Endothelial cell of umbilical vein (primary cell): Measurements from ENCODE around the gene DHRS12. TPM values are rescaled to one million over a fixed set of nuclear protein-coding genes. Genes with fewer than 3 reads are reported as not detected.

Experiments
- BruUV-seq: library from RNA; stranded (reverse); fragments of 400-500 nt; replicated peaks from 2 replicates; lab custom pipeline; 2021; lab: Mats Ljungman, UMichigan
- CTCF ChIA-PET: fragments of 300-600, 350-600 bp; sonication (Branson Sonifier 250); formaldehyde crosslinking; loops from one replicate; lab custom pipeline; 2021; ENCODE audit warnings: antibody characterized with exemption, inconsistent platforms; lab: Charles Lee
- POLR2A ChIA-PET: fragments of 300-600, 350-600 bp; sonication (Branson Sonifier 250); formaldehyde crosslinking; loops from one replicate; lab custom pipeline; 2021; ENCODE audit warnings: antibody characterized with exemption, inconsistent platforms; lab: Charles Lee
- DNase-seq: peaks from one replicate; pipeline ENCODE4 v3.0.0-alpha.2; 2011; ENCODE audit warnings: low read depth, low spot score
- FAIRE-seq: peaks from 2 replicates; lab custom pipeline; 2011; peaks lifted over from hg19 to GRCh38; lab: Jason Lieb, UNC
- H2AFZ ChIP-seq: 2 replicates; pipeline ENCODE4 v1.6.0; 2012; ENCODE audit warnings: low read depth, low read length, control low read depth, inconsistent platforms
- H3K27ac ChIP-seq: 2 replicates; pipeline ENCODE4 v1.5.1; 2011; ENCODE audit warnings: low read depth, mild to moderate bottlenecking, control low read depth, low read length, moderate library complexity; ENCODE audit not compliant: insufficient read depth
- H3K27me3 ChIP-seq, 2 experiments: 2 replicates each; pipeline versions ENCODE4 v1.6.0 to v1.6.1; 2011; ENCODE audit warnings: low read length in 2 of 2, mixed read lengths in 1 of 2; ENCODE audit not compliant: control insufficient read depth in 2 of 2, insufficient read depth in 2 of 2
- H3K36me3 ChIP-seq, 2 experiments: 2 replicates in 1 of 2; 3 replicates in 1 of 2; pipeline ENCODE4 v1.5.1; 2011; ENCODE audit warnings: low read length in 2 of 2, mild to moderate bottlenecking in 1 of 2, moderate library complexity in 1 of 2; ENCODE audit not compliant: control insufficient read depth in 2 of 2, insufficient read depth in 2 of 2; ENCODE audit errors: extremely low read depth in 1 of 2
- H3K4me1 ChIP-seq: 3 replicates; pipeline ENCODE4 v1.5.1; 2011; ENCODE audit warnings: mild to moderate bottlenecking, low read length; ENCODE audit not compliant: control insufficient read depth, insufficient read depth; ENCODE audit errors: extremely low read depth
- H3K4me2 ChIP-seq: 2 replicates; pipeline ENCODE4 v1.6.1; 2011; ENCODE audit warnings: low read length, control low read depth, mixed read lengths; ENCODE audit not compliant: insufficient read depth
- H3K4me3 ChIP-seq, 3 experiments: fragments of 200-600 bp in 1 of 3; sonication (generic), shearing (Covaris generic) in 1 of 3; replicated peaks in 1 of 3; 2 replicates each; pipeline ENCODE4 v1.5.1; 2011 to 2016; ENCODE audit warnings: control low read depth in 3 of 3, low read length in 3 of 3, mild to moderate bottlenecking in 2 of 3, inconsistent platforms in 1 of 3, low read depth in 1 of 3, moderate library complexity in 1 of 3; ENCODE audit not compliant: insufficient read depth in 1 of 3
- H3K79me2 ChIP-seq: 2 replicates; pipeline ENCODE4 v1.6.0; 2012; ENCODE audit warnings: low read length, inconsistent platforms; ENCODE audit not compliant: control insufficient read depth, insufficient read depth
- H3K9ac ChIP-seq: replicated peaks from 2 replicates; pipeline ENCODE3; 2011; ENCODE audit warnings: low read length, control low read depth; ENCODE audit not compliant: insufficient read depth; ENCODE audit errors: extremely low read depth
- H3K9me1 ChIP-seq: replicated peaks from 3 replicates; pipeline ENCODE4 v1.6.0; 2011; ENCODE audit warnings: mild to moderate bottlenecking, low read length; ENCODE audit not compliant: control insufficient read depth, insufficient read depth; ENCODE audit errors: extremely low read depth
- H3K9me3 ChIP-seq: replicated peaks from 2 replicates; pipeline ENCODE4 v1.5.1; 2012; ENCODE audit warnings: low read length, inconsistent platforms; ENCODE audit not compliant: control insufficient read depth, insufficient read depth
- H4K20me1 ChIP-seq: replicated peaks from 2 replicates; pipeline ENCODE3; 2011; ENCODE audit warnings: mild to moderate bottlenecking, low read length; ENCODE audit not compliant: control insufficient read depth, insufficient read depth; ENCODE audit errors: extremely low read depth
- CTCF ChIP-seq, 2 donors: IDR thresholded peaks; 1 replicate in 1 of 2; 2 replicates in 1 of 2; pipeline ENCODE4 v1.5.1; 2011; ENCODE audit warnings: low read length in 2 of 2, mild to moderate bottlenecking in 2 of 2, moderate library complexity in 2 of 2, control low read depth in 1 of 2, inconsistent platforms in 1 of 2, low read depth in 1 of 2; ENCODE audit not compliant: insufficient read depth in 1 of 2; ENCODE audit errors: extremely low read depth in 1 of 2
- EZH2 ChIP-seq: IDR thresholded peaks from 2 replicates; pipeline ENCODE4 v1.6.1; 2012; ENCODE audit warnings: borderline replicate concordance, low read depth, mild to moderate bottlenecking, moderate library complexity, low read length, inconsistent platforms; ENCODE audit not compliant: severe bottlenecking
- FOS ChIP-seq: IDR thresholded peaks from 2 replicates; pipeline ENCODE4 v1.6.1; 2011; ENCODE audit warnings: mild to moderate bottlenecking, low read length, moderate library complexity, borderline replicate concordance; ENCODE audit not compliant: insufficient read depth
- GATA2 ChIP-seq: IDR thresholded peaks from 2 replicates; pipeline ENCODE4 v1.7.0; 2011; ENCODE audit warnings: low read depth, mild to moderate bottlenecking, moderate library complexity, mixed read lengths, low read length; ENCODE audit not compliant: insufficient read length, insufficient read depth
- JUN ChIP-seq: IDR thresholded peaks from 2 replicates; pipeline ENCODE4 v1.6.1; 2011; ENCODE audit warnings: borderline replicate concordance, low read depth; ENCODE audit not compliant: insufficient read length, insufficient read depth
- MAX ChIP-seq: IDR thresholded peaks from 2 replicates; pipeline ENCODE4 v1.6.1; 2011; ENCODE audit not compliant: insufficient read depth, insufficient read length
- MYC ChIP-seq: IDR thresholded peaks from one replicate; pipeline ENCODE4 v1.6.1; 2011; ENCODE audit warnings: mild to moderate bottlenecking, low read depth, low read length
- POLR2A ChIP-seq: IDR thresholded peaks from 2 replicates; pipeline ENCODE4 v1.6.1; 2012; ENCODE audit warnings: low read depth, mild to moderate bottlenecking, control low read depth, low read length
- POLR2AphosphoS5 ChIP-seq: IDR thresholded peaks from 2 replicates; pipeline ENCODE4 v1.6.1; 2012; ENCODE audit warnings: low read depth, mild to moderate bottlenecking, control low read depth, low read length, moderate library complexity; ENCODE audit not compliant: insufficient read depth
- dilution Hi-C: fragments of 300-500 bp; cut with MboI; formaldehyde crosslinking; loops from one replicate; pipeline ENCODE4 v1.15.0; 2019; ENCODE audit warnings: low sequenced_read_pairs; ENCODE audit not compliant: extremely low pct_ligation_motif_present
- intact Hi-C: fragments of 100-400 bp; cut with micrococcal nuclease; formaldehyde crosslinking; loops from one replicate; pipeline ENCODE4 v1.10.0; 2022
- polyA plus RNA-seq, 4 experiments: library from polyadenylated mRNA; depleted of rRNA in 3 of 4; stranded (reverse) in 3 of 4; unstranded in 1 of 4; fragments of >200 nt; gene quantifications; 2 replicates each; pipeline versions ENCODE4 v1.2.1 to v1.2.3, GENCODE V29; 2011 to 2012; ENCODE audit warnings: missing spikeins in 1 of 4
- total RNA-seq: library from RNA; stranded (reverse); gene quantifications from 2 replicates; pipeline ENCODE4 v1.2.3, GENCODE V29; 2021

Gene DHRS12
- total and polyA plus RNA-seq, 2 donors (not counting 3 experiments of a cell fraction or from before 2014, with no cell fraction given) = 8.9 to 9.1 TPM

- no peak overlapping the region for H2AFZ ChIP-seq
- ChIA-PET CTCF (interaction anchor here (1.1 to 4.4 kb wide), 4 partner anchors 12 to 674 kb away, joined by 3 to 61 read pairs (median 38); no protein-coding TSS in a partner anchor), POLR2A (interaction anchor here (2.5 kb wide), 1 partner anchor 346 kb away, joined by 13 read pairs; the partner anchor contains the start of gene INTS6)
- peaks cover 23% of the 10 kb centered on the region for H3K4me1 ChIP-seq
- no peaks in the 10 kb centered on the region for H3K9me3 ChIP-seq
- no peaks in the 10 kb centered on the region for H4K20me1 ChIP-seq
- no peak overlapping the region for H3K4me2 ChIP-seq
- H3K27ac ChIP-seq = no peak overlapping the region
- DNase-seq (no peak), FAIRE-seq (no peak)
- BruUV-seq = no TSS peak
- no peaks in the 10 kb centered on the region for H3K79me2 ChIP-seq
- no peaks in the 10 kb centered on the region for H3K27me3 ChIP-seq
- no peaks in the 10 kb centered on the region for H3K9me1 ChIP-seq
- H3K4me3 ChIP-seq = no peak overlapping the region
- H3K36me3 ChIP-seq = no peaks in the 10 kb centered on the region
- intact Hi-C loops (loop anchor here (10.0 kb wide), 1 partner anchor 574 kb away; the partner anchor contains the start of gene FAM124A), dilution Hi-C loops (no loop called here)
- no peak overlapping the region for H3K9ac ChIP-seq
- no peak for TF ChIP-seq POLR2A
- no peak for TF ChIP-seq FOS
- TF ChIP-seq MAX = no peak
- TF ChIP-seq MYC = no peak
- no peak for TF ChIP-seq JUN
- no peak for TF ChIP-seq POLR2AphosphoS5
- TF ChIP-seq EZH2 = no peak
- TF ChIP-seq GATA2 = no peak
- TF ChIP-seq CTCF (IDR thresholded peaks at IDR 0.05; ENCODE audit: extremely low read depth in 1 of 2, insufficient read depth in 1 of 2, low read depth in 1 of 2, low read length in 2 of 2) = no peak
These were observed 4.7 kb downstream of the DHRS12 start for GRCh38 chr13:51799261-51799660.
